ENCODE results near the gene CELF1.
"Not testable (repeated sequence)": the region's sequence is repeated elsewhere in the genome, so short reads cannot be mapped to it uniquely, and the experiment has no call there.

CELF1 gene

GRCh38 chr11:47460571-47461235 lies 92.2 kb downstream of the CELF1 start:
- Histone ChIP-seq H3K9me3 (ENCODE audit: control insufficient read depth in 1 of 2, low read length in 2 of 2) (no peaks in the 10 kb centered on the region), H3K4me3 (ENCODE audit: low read depth in 1 of 2, low read length in 2 of 2) (no peak overlapping the region), H3K36me3 (ENCODE audit: control insufficient read depth in 1 of 2, insufficient read depth in 2 of 2, low read length in 2 of 2) (peaks cover 5 to 23% of the 10 kb centered on the region in 2 donors), H3K27me3 (ENCODE audit: control insufficient read depth in 1 of 2, insufficient read depth in 2 of 2, low read length in 2 of 2) (no peaks in the 10 kb centered on the region), H3K4me1 (ENCODE audit: control insufficient read depth in 1 of 2, insufficient read depth in 2 of 2, low read length in 2 of 2) (no peaks in the 10 kb centered on the region), H3K27ac (ENCODE audit: low read depth, low read length) (no peak overlapping the region), H3K9ac (ENCODE audit: low read depth in 1 of 2, low read length in 2 of 2) (no peak overlapping the region)

- H3K9ac ChIP-seq (ENCODE audit: low read depth in 1 of 2, low read length in 2 of 2); H3K9me3 ChIP-seq (ENCODE audit: control insufficient read depth in 1 of 2, low read length in 2 of 2); H3K36me3 ChIP-seq (ENCODE audit: control insufficient read depth in 1 of 2, insufficient read depth in 2 of 2, low read length in 2 of 2); H3K27me3 ChIP-seq (ENCODE audit: control insufficient read depth in 1 of 2, insufficient read depth in 2 of 2, low read length in 2 of 2); H3K27ac ChIP-seq (ENCODE audit: low read depth, low read length); H3K4me3 ChIP-seq (ENCODE audit: low read depth in 1 of 2, low read length in 2 of 2); H3K4me1 ChIP-seq (ENCODE audit: control insufficient read depth in 1 of 2, insufficient read depth in 2 of 2, low read length in 2 of 2): not testable (repeated sequence)
Measured at GRCh38 chr11:47454258-47454671, 98.7 kb downstream of the CELF1 start.

- no peak overlapping the region for H3K4me3 ChIP-seq (ENCODE audit: low read depth in 1 of 2, low read length in 2 of 2)
- H3K4me1 ChIP-seq (ENCODE audit: control insufficient read depth in 1 of 2, insufficient read depth in 2 of 2, low read length in 2 of 2), result no peaks in the 10 kb centered on the region
- H3K27ac ChIP-seq (ENCODE audit: low read depth, low read length), result no peak overlapping the region
- no peaks in the 10 kb centered on the region for H3K36me3 ChIP-seq (ENCODE audit: control insufficient read depth in 1 of 2, insufficient read depth in 2 of 2, low read length in 2 of 2)
- no peak overlapping the region for H3K9ac ChIP-seq (ENCODE audit: low read depth in 1 of 2, low read length in 2 of 2)
- H3K27me3 ChIP-seq (ENCODE audit: control insufficient read depth in 1 of 2, insufficient read depth in 2 of 2, low read length in 2 of 2), result no peaks in the 10 kb centered on the region
- H3K9me3 ChIP-seq (ENCODE audit: control insufficient read depth in 1 of 2, low read length in 2 of 2), result no peaks in the 10 kb centered on the region
Measured at GRCh38 chr11:47453365-47453764, 99.6 kb downstream of the CELF1 start.

GRCh38 chr11:47451990-47452389 lies 100.9 kb downstream of the CELF1 start:
- no peaks in the 10 kb centered on the region for H3K9me3 ChIP-seq (ENCODE audit: control insufficient read depth in 1 of 2, low read length in 2 of 2)

GRCh38 chr11:47451436-47451835 lies 101.5 kb downstream of the CELF1 start:
- no peaks in the 10 kb centered on the region for H3K9me3 ChIP-seq (ENCODE audit: control insufficient read depth in 1 of 2, low read length in 2 of 2)
- no peak overlapping the region for H3K9ac ChIP-seq (ENCODE audit: low read depth in 1 of 2, low read length in 2 of 2)
- no peaks in the 10 kb centered on the region for H3K4me1 ChIP-seq (ENCODE audit: control insufficient read depth in 1 of 2, insufficient read depth in 2 of 2, low read length in 2 of 2)
- H3K27ac ChIP-seq (ENCODE audit: low read depth, low read length), result no peak overlapping the region
- no peak overlapping the region for H3K4me3 ChIP-seq (ENCODE audit: low read depth in 1 of 2, low read length in 2 of 2)
- no peaks in the 10 kb centered on the region for H3K27me3 ChIP-seq (ENCODE audit: control insufficient read depth in 1 of 2, insufficient read depth in 2 of 2, low read length in 2 of 2)
- H3K36me3 ChIP-seq (ENCODE audit: control insufficient read depth in 1 of 2, insufficient read depth in 2 of 2, low read length in 2 of 2), result no peaks in the 10 kb centered on the region

More at GRCh38 chr11:47451990-47452389, 100.9 kb downstream of the CELF1 start:
- Histone ChIP-seq H3K27me3 (ENCODE audit: control insufficient read depth in 1 of 2, insufficient read depth in 2 of 2, low read length in 2 of 2) (no peaks in the 10 kb centered on the region), H3K27ac (ENCODE audit: low read depth, low read length) (no peak overlapping the region), H3K36me3 (ENCODE audit: control insufficient read depth in 1 of 2, insufficient read depth in 2 of 2, low read length in 2 of 2) (no peaks in the 10 kb centered on the region), H3K4me1 (ENCODE audit: control insufficient read depth in 1 of 2, insufficient read depth in 2 of 2, low read length in 2 of 2) (no peaks in the 10 kb centered on the region), H3K9ac (ENCODE audit: low read depth in 1 of 2, low read length in 2 of 2) (no peak overlapping the region), H3K4me3 (ENCODE audit: low read depth in 1 of 2, low read length in 2 of 2) (no peak overlapping the region)

- Histone ChIP-seq H3K9ac (ENCODE audit: low read depth in 1 of 2, low read length in 2 of 2) (no peak overlapping the region), H3K4me3 (ENCODE audit: low read depth in 1 of 2, low read length in 2 of 2) (no peak overlapping the region), H3K27me3 (ENCODE audit: control insufficient read depth in 1 of 2, insufficient read depth in 2 of 2, low read length in 2 of 2) (no peaks in the 10 kb centered on the region), H3K27ac (ENCODE audit: low read depth, low read length) (no peak overlapping the region), H3K4me1 (ENCODE audit: control insufficient read depth in 1 of 2, insufficient read depth in 2 of 2, low read length in 2 of 2) (no peaks in the 10 kb centered on the region), H3K36me3 (ENCODE audit: control insufficient read depth in 1 of 2, insufficient read depth in 2 of 2, low read length in 2 of 2) (no peaks in the 10 kb centered on the region), H3K9me3 (ENCODE audit: control insufficient read depth in 1 of 2, low read length in 2 of 2) (no peaks in the 10 kb centered on the region)
Measured at GRCh38 chr11:47449541-47449940, 103.4 kb downstream of the CELF1 start.

- H3K27ac ChIP-seq (ENCODE audit: low read depth, low read length), result no peak within 1 kb of the TSS
- no peaks in the 10 kb centered on the region for H3K4me1 ChIP-seq (ENCODE audit: control insufficient read depth in 1 of 2, insufficient read depth in 2 of 2, low read length in 2 of 2)
- no peaks in the 10 kb centered on the region for H3K27me3 ChIP-seq (ENCODE audit: control insufficient read depth in 1 of 2, insufficient read depth in 2 of 2, low read length in 2 of 2)
- no peaks in the 10 kb centered on the region for H3K36me3 ChIP-seq (ENCODE audit: control insufficient read depth in 1 of 2, insufficient read depth in 2 of 2, low read length in 2 of 2)
- no peak within 1 kb of the TSS for H3K9ac ChIP-seq (ENCODE audit: low read depth in 1 of 2, low read length in 2 of 2)
- H3K4me3 ChIP-seq (ENCODE audit: low read depth in 1 of 2, low read length in 2 of 2), result no peak within 1 kb of the TSS
- no peaks in the 10 kb centered on the region for H3K9me3 ChIP-seq (ENCODE audit: control insufficient read depth in 1 of 2, low read length in 2 of 2)
Measured at GRCh38 chr11:47448566-47449427, 104.1 kb downstream of the CELF1 start, which contains the start of gene RAPSN. TSS of gene RAPSN (minus strand) at chr11:47449136. CDS start at chr11:47448964, 172 bp downstream.

- H3K27ac ChIP-seq (ENCODE audit: low read depth, low read length), result no peak overlapping the region
- H3K9me3 ChIP-seq (ENCODE audit: control insufficient read depth in 1 of 2, low read length in 2 of 2), result no peaks in the 10 kb centered on the region
- H3K4me1 ChIP-seq (ENCODE audit: control insufficient read depth in 1 of 2, insufficient read depth in 2 of 2, low read length in 2 of 2), result no peaks in the 10 kb centered on the region
- no peaks in the 10 kb centered on the region for H3K36me3 ChIP-seq (ENCODE audit: control insufficient read depth in 1 of 2, insufficient read depth in 2 of 2, low read length in 2 of 2)
- H3K4me3 ChIP-seq (ENCODE audit: low read depth in 1 of 2, low read length in 2 of 2), result no peak overlapping the region
- no peaks in the 10 kb centered on the region for H3K27me3 ChIP-seq (ENCODE audit: control insufficient read depth in 1 of 2, insufficient read depth in 2 of 2, low read length in 2 of 2)
- H3K9ac ChIP-seq (ENCODE audit: low read depth in 1 of 2, low read length in 2 of 2), result no peak overlapping the region
Measured at GRCh38 chr11:47447906-47448305, 105.0 kb downstream of the CELF1 start.

- H3K4me3 ChIP-seq (ENCODE audit: low read depth in 1 of 2, low read length in 2 of 2), result no peak overlapping the region
- no peaks in the 10 kb centered on the region for H3K36me3 ChIP-seq (ENCODE audit: control insufficient read depth in 1 of 2, insufficient read depth in 2 of 2, low read length in 2 of 2)
- H3K9ac ChIP-seq (ENCODE audit: low read depth in 1 of 2, low read length in 2 of 2), result no peak overlapping the region
- no peaks in the 10 kb centered on the region for H3K4me1 ChIP-seq (ENCODE audit: control insufficient read depth in 1 of 2, insufficient read depth in 2 of 2, low read length in 2 of 2)
- no peak overlapping the region for H3K27ac ChIP-seq (ENCODE audit: low read depth, low read length)
- H3K27me3 ChIP-seq (ENCODE audit: control insufficient read depth in 1 of 2, insufficient read depth in 2 of 2, low read length in 2 of 2), result no peaks in the 10 kb centered on the region
- no peaks in the 10 kb centered on the region for H3K9me3 ChIP-seq (ENCODE audit: control insufficient read depth in 1 of 2, low read length in 2 of 2)
Measured at GRCh38 chr11:47446833-47447232, 106.1 kb downstream of the CELF1 start.

- Histone ChIP-seq H3K36me3 (ENCODE audit: control insufficient read depth in 1 of 2, insufficient read depth in 2 of 2, low read length in 2 of 2) (no peaks in the 10 kb centered on the region), H3K9ac (ENCODE audit: low read depth in 1 of 2, low read length in 2 of 2) (no peak overlapping the region), H3K4me1 (ENCODE audit: control insufficient read depth in 1 of 2, insufficient read depth in 2 of 2, low read length in 2 of 2) (no peaks in the 10 kb centered on the region), H3K9me3 (ENCODE audit: control insufficient read depth in 1 of 2, low read length in 2 of 2) (no peaks in the 10 kb centered on the region), H3K4me3 (ENCODE audit: low read depth in 1 of 2, low read length in 2 of 2) (no peak overlapping the region), H3K27ac (ENCODE audit: low read depth, low read length) (no peak overlapping the region), H3K27me3 (ENCODE audit: control insufficient read depth in 1 of 2, insufficient read depth in 2 of 2, low read length in 2 of 2) (no peaks in the 10 kb centered on the region)
Measured at GRCh38 chr11:47445840-47446239, 107.1 kb downstream of the CELF1 start.
